H54 (cell line): ENCODE measurements around the gene SLC5A10.

ENCODE experiments used
- DNase-seq: peaks from one replicate; pipeline ENCODE4 v3.0.0; 2011; ENCODE audit warnings: low spot score, mixed read lengths; ENCODE audit not compliant: insufficient read length
- FAIRE-seq: peaks from 3 replicates; lab custom pipeline; 2011; peaks lifted over from hg19 to GRCh38; lab: Jason Lieb, UNC
- POLR2A ChIP-seq: IDR thresholded peaks from 2 replicates; pipeline ENCODE4 v1.6.1; 2011; ENCODE audit warnings: low read depth, mild to moderate bottlenecking, low read length

Gene SLC5A10

DNA sequence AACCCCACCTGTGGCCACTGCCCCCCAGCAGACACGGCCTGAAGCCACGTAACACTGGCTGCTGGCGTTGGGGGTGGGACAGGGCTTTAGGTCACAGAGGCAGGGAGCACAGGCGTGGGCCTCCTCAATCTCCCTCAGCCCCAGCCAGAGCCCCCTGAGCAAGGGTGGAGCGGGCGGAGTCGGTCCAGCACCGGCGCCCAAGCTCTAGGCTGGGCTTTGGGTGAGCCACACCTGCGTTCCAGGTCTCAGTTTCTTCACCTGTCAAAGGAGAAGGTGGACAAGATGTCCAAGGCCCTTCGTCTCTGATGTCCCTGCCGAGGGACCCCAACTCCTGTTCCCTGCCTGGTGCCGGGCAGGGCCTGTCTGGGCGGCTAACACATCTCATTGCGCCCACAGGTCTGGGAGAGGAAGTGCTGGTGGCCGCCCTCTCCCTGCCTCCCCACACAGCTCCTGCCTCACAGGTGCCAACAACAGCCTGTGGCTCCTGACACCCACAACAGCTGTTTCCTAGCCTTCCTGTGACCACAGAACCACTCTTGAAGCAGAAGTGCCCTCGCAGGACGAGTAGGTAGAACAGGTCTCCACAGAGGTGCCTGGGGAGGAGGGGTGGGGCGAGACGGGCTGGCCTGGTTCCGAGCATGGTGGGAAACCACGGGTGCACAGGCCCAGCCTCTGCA is 40.6 kb downstream of the SLC5A10 start:
- DNase-seq (no peak), FAIRE-seq (no peak)
- TF ChIP-seq POLR2A, result no peak

DNA sequence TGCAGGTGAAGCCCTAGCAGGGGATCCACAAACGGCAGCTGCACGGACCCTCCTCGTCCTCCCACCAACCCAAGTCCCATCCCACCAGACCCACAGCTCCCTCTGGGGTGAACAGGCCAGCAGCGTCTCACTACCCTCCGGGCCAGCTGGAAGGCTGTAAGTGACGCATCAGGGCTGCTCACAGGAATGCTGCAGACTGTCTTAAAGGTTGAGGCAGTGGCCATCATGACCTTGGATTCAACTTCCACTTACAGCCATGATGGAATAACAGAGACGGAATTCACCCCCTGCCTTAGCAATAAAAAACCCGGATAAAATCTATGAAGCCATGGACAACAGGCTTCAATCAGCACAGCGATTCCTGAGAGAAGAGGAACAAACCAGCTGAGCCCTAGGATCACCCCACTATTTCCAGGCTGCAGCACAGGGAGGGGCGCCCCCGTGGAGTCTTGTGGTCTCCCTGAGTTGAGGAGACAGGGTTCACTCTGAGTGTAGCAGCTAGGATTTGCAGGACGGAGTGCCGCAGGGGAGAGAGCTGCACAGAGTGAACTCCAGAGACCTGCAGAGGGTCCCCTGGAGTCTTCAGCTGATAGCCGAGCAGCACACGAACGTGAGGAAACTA is 42.1 kb downstream of the SLC5A10 start:
- no peak for DNase-seq
- TF ChIP-seq POLR2A, result no peak
- no peak for FAIRE-seq

DNA sequence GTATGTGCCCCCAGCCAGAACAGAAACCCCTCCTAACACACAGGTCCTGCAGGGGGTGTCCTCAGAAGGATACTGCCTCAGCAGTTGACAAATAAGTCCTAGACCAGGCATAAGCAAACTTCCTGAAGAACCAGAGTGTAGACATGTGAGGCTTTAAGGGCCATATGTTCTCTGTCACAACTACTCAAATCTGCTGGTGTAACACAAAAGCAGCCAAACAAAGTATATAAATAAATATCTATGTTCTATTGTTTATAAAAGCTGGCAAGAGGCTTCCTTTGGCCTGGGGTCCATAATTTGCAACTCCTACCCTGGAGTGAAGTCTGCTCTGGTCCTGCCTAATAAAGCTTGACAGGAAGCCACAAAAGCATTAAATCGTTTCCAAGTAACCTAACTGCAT is 42.7 kb downstream of the SLC5A10 start:
- FAIRE-seq (no peak), DNase-seq (no peak)
- TF ChIP-seq POLR2A, result no peak

- no peak for DNase-seq
Observed at GRCh38 chr17:18995220-18995619, 43.3 kb downstream of the SLC5A10 start.

DNA sequence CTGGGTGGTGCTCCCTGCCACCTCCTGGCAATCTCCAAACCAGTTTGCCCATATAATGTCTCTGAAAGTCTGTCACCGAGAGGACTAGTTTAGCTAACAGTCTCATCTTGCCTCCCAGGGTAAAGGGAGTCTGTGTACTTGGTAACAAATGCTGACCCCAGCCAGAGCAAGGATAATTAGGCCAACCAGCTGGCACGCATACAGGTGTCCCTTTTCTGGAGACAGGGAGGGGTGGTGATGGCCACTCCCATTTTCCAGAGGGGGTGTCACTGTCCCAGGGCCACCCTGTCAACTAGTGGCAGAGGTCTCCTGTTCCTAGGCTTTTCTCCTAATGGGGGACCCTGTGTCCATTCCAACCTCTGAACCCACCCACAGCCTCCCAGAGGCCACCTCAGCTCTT is 44.5 kb downstream of the SLC5A10 start:
- DNase-seq, result no peak
- no peak for FAIRE-seq
- no peak for TF ChIP-seq POLR2A

More at GRCh38 chr17:18995220-18995619, 43.3 kb downstream of the SLC5A10 start:
- FAIRE-seq, result no peak
- TF ChIP-seq POLR2A, result no peak

DNA sequence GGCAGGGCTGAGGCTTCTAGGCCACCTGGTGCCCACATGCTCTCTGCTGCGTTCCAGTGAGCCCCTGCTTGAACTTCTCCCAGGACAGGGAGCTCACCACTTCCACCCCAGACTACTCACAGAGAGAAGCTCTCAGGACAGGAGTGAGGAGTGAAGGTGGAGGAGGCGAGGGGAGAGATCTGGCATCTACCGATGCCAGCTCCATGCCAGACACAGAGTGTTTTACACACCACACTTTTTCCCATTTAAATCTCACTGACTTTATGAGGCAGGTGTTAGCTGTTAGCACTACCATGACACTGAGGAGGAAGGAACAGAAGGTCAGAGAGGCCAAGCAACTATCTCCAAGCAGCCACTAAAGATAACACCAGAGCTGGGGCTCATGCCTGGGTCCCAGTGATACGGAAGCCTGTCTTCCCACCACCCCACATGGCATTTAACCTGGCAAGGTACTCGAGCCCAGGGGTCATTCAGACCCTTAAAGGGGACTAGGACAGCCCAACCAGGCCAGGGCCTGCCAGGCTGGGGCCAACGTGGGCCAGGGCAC is 45.8 kb downstream of the SLC5A10 start:
- DNase-seq (no peak), FAIRE-seq (no peak)
- TF ChIP-seq POLR2A, result no peak

GRCh38 chr17:18999394-18999793 is 47.4 kb downstream of the SLC5A10 start:
- DNase-seq, result no peak
- FAIRE-seq, result no peak
- TF ChIP-seq POLR2A, result no peak

DNA sequence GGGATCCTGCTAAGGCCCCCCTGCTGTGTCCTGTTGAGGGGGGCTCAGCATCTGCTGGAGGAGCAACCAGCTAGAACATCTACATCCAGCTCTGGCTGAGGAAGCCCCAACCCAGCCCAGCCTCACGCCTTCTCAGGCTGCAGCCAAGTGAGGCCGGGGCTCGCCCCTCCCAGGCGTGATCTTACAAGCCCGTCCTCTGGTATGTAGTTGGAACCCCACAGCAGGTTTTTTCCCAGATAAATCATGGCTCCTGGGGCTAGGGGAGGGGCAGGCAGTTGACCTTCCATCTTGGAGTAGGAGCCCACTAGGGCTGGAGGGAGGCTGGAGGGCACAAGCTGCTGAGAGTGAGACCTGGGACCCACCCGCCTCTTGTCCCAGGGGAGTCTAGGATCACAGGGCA is 47.9 kb downstream of the SLC5A10 start:
- TF ChIP-seq POLR2A, result no peak
- DNase-seq, result no peak
- FAIRE-seq, result no peak

DNA sequence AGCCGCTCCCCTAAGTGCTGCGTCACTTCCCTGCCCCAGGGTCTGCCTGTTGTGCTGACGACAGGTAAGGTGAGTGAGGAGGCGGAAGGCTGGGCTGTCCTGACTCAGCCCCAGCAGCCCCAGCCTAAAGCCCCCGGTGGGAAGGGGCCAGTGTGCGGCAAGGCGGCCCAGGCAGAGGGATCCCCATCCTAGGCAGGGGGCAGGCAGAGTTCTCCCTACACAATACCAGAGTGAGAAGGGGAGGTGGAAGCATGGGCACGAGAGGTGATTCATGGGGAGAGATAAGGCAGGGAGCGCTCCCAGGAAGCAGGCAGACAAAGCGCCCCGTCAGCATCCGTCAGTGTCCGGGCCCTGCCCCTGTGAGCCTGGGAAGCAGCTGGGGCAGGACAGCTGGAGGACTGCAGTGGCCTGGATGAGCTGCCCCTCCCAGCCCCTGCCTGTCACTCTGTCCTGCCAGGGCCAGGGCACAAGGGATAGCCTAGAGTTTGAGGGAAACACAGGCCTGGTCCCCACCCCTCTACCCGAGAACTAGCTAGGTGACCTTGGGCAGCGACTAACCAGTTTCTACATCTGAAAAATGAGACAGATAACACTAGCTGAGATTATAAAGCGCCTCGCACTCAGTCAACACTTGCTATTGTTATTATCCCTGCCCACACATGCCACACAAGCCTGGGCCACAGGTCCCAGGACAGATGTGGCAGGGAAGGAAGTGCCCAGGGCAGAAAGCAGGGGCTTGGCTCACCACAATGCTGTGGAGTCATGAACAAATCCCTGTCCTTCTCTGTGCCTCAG is 48.8 kb downstream of the SLC5A10 start:
- peak; percentile 56 for DNase-seq
- no peak for TF ChIP-seq POLR2A
- no peak for FAIRE-seq

- no peak for FAIRE-seq
- no peak for DNase-seq
- no peak for TF ChIP-seq POLR2A
Observed at GRCh38 chr17:19001907-19002590, 50.1 kb downstream of the SLC5A10 start.

GRCh38 chr17:19002805-19003542 is 51.0 kb downstream of the SLC5A10 start:
- peak; percentile 81 for DNase-seq
- no peak for TF ChIP-seq POLR2A
- FAIRE-seq, result no peak

GRCh38 chr17:19003543-19004420 is 51.8 kb downstream of the SLC5A10 start:
- FAIRE-seq (no peak), DNase-seq (peak; percentile 65)
- no peak for TF ChIP-seq POLR2A
